Testis (tissue), 2 donors: ENCODE results near the gene FAM13C.

Source experiments
- CTCF ChIP-seq, 3 experiments: fragments of 450-650 bp in 2 of 3; fragments of 200-600 bp in 1 of 3; sonication (generic) in 1 of 3; IDR thresholded peaks; one replicate each; pipeline ENCODE4 v1.5.1; 2016 to 2019; ENCODE audit warnings: antibody characterized with exemption in 3 of 3, mild to moderate bottlenecking in 2 of 3, moderate library complexity in 1 of 3
- POLR2A ChIP-seq: fragments of 450-650 bp; IDR thresholded peaks from one replicate; pipeline ENCODE4 v1.6.1; 2017; ENCODE audit warnings: antibody characterized with exemption, mild to moderate bottlenecking, moderate library complexity

GRCh38 chr10:59331661-59332060, 30.7 kb downstream of the FAM13C start:
- TF ChIP-seq CTCF (IDR thresholded peaks at IDR 0.05) (no peak), POLR2A (no peak)
